ENCODE results near the gene KLHL3.

The KLHL3 gene

GRCh38 chr5:137754961-137755762 lies 19.3 kb upstream of the KLHL3 start (continued):
- peak; percentile 58 for TF ChIP-seq ZFP69B (tag by site-specific recombination; IDR thresholded peaks at IDR 0.05)
- no peak; the same call in 1 of the 2 replicates for TF ChIP-seq PATZ1 (tag by site-specific recombination; IDR thresholded peaks at IDR 0.05)
- TF ChIP-seq ZNF521 (tag by site-specific recombination; IDR thresholded peaks at IDR 0.05) = no peak
- TF ChIP-seq YY2 (tag by site-specific recombination; IDR thresholded peaks at IDR 0.05) = no peak; the same call in 1 of the 2 replicates
- no peak for TF ChIP-seq ZBTB44 (tag by site-specific recombination; IDR thresholded peaks at IDR 0.05)
- no peak for TF ChIP-seq ZNF654 (tag by site-specific recombination; IDR thresholded peaks at IDR 0.05; ENCODE audit: low read depth)
- peak; percentile 93 for TF ChIP-seq ZNF692 (tag by site-specific recombination; IDR thresholded peaks at IDR 0.05)
- TF ChIP-seq ZNF140 (tag by site-specific recombination; IDR thresholded peaks at IDR 0.05) = no peak
- peak; percentile 36; the same call in 1 of the 2 replicates for TF ChIP-seq PBX3 (CRISPR knock-in tag; IDR thresholded peaks at IDR 0.05)
- TF ChIP-seq PRDM1 (tag by site-specific recombination; IDR thresholded peaks at IDR 0.05) = no peak
- no peak for TF ChIP-seq PRDM2 (tag by site-specific recombination; IDR thresholded peaks at IDR 0.05; ENCODE audit: borderline replicate concordance)
- no peak for TF ChIP-seq REST (tag by site-specific recombination; IDR thresholded peaks at IDR 0.05)
- no peak for TF ChIP-seq IKZF3 (tag by site-specific recombination; IDR thresholded peaks at IDR 0.05)
- no peak; the same call in 1 of the 2 replicates for TF ChIP-seq ZNF423 (tag by site-specific recombination; IDR thresholded peaks at IDR 0.05)
- TF ChIP-seq GLIS2 (tag by site-specific recombination; IDR thresholded peaks at IDR 0.05) = peak; percentile 71
- no peak for TF ChIP-seq ZNF394 (tag by site-specific recombination; IDR thresholded peaks at IDR 0.05; ENCODE audit: borderline replicate concordance)
- TF ChIP-seq FEZF1 (tag by site-specific recombination; IDR thresholded peaks at IDR 0.05) = no peak
- no peak for TF ChIP-seq ZNF501 (tag by site-specific recombination; IDR thresholded peaks at IDR 0.05)
- no peak for TF ChIP-seq ZNF600 (tag by site-specific recombination; IDR thresholded peaks at IDR 0.05)
- no peak for TF ChIP-seq ZNF202 (tag by site-specific recombination; IDR thresholded peaks at IDR 0.05; ENCODE audit: borderline replicate concordance)
- TF ChIP-seq ZNF37A (tag by site-specific recombination; IDR thresholded peaks at IDR 0.05) = no peak
- TF ChIP-seq ZNF629 (tag by site-specific recombination; IDR thresholded peaks at IDR 0.05) = no peak
- TF ChIP-seq GLIS1 (tag by site-specific recombination; IDR thresholded peaks at IDR 0.05) = peak; percentile 96
- peak; percentile 5; the same call in 1 of the 2 replicates for TF ChIP-seq ZIC2 (tag by site-specific recombination; IDR thresholded peaks at IDR 0.05)
